NT2/D1 (cell line): Measurements from ENCODE around the gene SEC23B.

Source experiments
- SUZ12 ChIP-seq: IDR thresholded peaks from 2 replicates; pipeline ENCODE4 v1.6.1; 2011; ENCODE audit not compliant: insufficient read length, insufficient read depth; ENCODE audit errors: extremely low read depth
- YY1 ChIP-seq: IDR thresholded peaks from 2 replicates; pipeline ENCODE4 v1.6.1; 2011; ENCODE audit not compliant: insufficient read length, insufficient read depth
- ZNF274 ChIP-seq: IDR thresholded peaks from 2 replicates; pipeline ENCODE4 v1.6.1; 2011; ENCODE audit warnings: mild to moderate bottlenecking, low read depth, low read length

DNA sequence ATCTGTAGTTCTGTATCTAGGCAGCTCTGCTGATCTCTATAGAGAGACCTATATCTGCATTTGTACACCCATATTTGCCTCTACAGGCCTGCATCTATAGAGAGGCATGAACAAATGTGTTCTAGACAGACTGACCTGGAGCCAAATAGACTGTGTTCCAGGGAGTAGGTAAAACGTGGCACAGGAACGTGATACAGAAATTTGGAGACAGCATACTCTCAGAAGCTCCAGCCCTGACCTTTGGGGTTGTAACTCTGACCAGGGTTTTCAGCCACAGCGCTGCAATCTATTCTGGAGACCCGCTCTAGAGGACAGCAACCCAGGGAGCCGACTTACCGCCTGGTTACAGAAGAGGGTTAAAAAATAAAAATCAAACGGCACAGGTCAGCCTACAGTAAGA is 11.7 kb upstream of the SEC23B start:
- TF ChIP-seq ZNF274: no peak
- TF ChIP-seq SUZ12: no peak
- TF ChIP-seq YY1: no peak
